PFSK-1 (cell line): ENCODE data around the gene OVOL1.

ENCODE experiments used
- FOXP2 ChIP-seq: optimal IDR thresholded peaks from 2 replicates; pipeline ENCODE3; 2011; ENCODE audit warnings: borderline replicate concordance, control low read depth, inconsistent platforms; ENCODE audit not compliant: insufficient read depth; ENCODE audit errors: extremely low read length, extremely low read depth
- POLR2AphosphoS5 ChIP-seq: IDR thresholded peaks from 2 replicates; pipeline ENCODE4 v1.6.1; 2012; ENCODE audit warnings: low read depth, mild to moderate bottlenecking, control low read depth, low read length, moderate library complexity
- REST ChIP-seq, 2 experiments: IDR thresholded peaks; 2 replicates each; pipeline versions ENCODE4 v1.6.1 to v1.8.0; 2011 to 2012; ENCODE audit warnings: low read depth in 2 of 2, low read length in 2 of 2, control low read depth in 1 of 2, inconsistent platforms in 1 of 2, mild to moderate bottlenecking in 1 of 2, moderate library complexity in 1 of 2; ENCODE audit not compliant: insufficient read depth in 1 of 2
- SIN3A ChIP-seq: IDR thresholded peaks from 2 replicates; pipeline ENCODE4 v1.6.1; 2012; ENCODE audit warnings: mild to moderate bottlenecking, low read length, moderate library complexity, borderline replicate concordance; ENCODE audit not compliant: insufficient read depth
- TAF1 ChIP-seq: IDR thresholded peaks from 2 replicates; pipeline ENCODE4 v1.6.1; 2012; ENCODE audit warnings: low read length, control low read depth, borderline replicate concordance; ENCODE audit not compliant: insufficient read depth

- TF ChIP-seq POLR2AphosphoS5, result no peak
- no peak for TF ChIP-seq TAF1
- TF ChIP-seq SIN3A, result no peak
- TF ChIP-seq REST (IDR thresholded peaks at IDR 0.05; ENCODE audit: insufficient read depth in 1 of 2, low read depth in 2 of 2, low read length in 2 of 2), result no peak
- no peak for TF ChIP-seq FOXP2
Observed at GRCh38 chr11:65822776-65823528, 36.1 kb downstream of the OVOL1 start.
